B cell (primary cell): ENCODE measurements around the gene ELF4. TPM values are rescaled to one million over a fixed set of nuclear protein-coding genes. Genes with fewer than 3 reads are reported as not detected.

Source experiments
- ATAC-seq: fragments of 200-7000 bp; cut with Tn5 transposase; one replicate; pipeline ENCODE4 v1.10.0; 2021; ENCODE audit warnings: low read depth, mild to moderate bottlenecking, moderate number of reproducible peaks, moderate library complexity
- CTCF ChIA-PET: fragments of 350-600 bp; sonication (Branson Sonifier 250); formaldehyde crosslinking; loops from one replicate; lab custom pipeline; 2021; ENCODE audit warnings: antibody characterized with exemption, inconsistent platforms; lab: Charles Lee
- POLR2A ChIA-PET: fragments of 350-600 bp; sonication (Branson Sonifier 250); formaldehyde crosslinking; loops from one replicate; lab custom pipeline; 2021; ENCODE audit warnings: antibody characterized with exemption; lab: Charles Lee
- DNase-seq: peaks from one replicate; pipeline ENCODE4 v3.0.0; 2013
- H2AFZ ChIP-seq: 2 replicates; pipeline ENCODE4 v1.6.1; 2012; ENCODE audit warnings: mild to moderate bottlenecking, low read depth, low read length; ENCODE audit not compliant: insufficient read depth, poor library complexity, severe bottlenecking
- H3K27ac ChIP-seq, 2 donors: 1 replicate in 1 of 2; 2 replicates in 1 of 2; pipeline ENCODE4 v1.5.1; 2012 to 2013; ENCODE audit warnings: low read length in 2 of 2, mild to moderate bottlenecking in 2 of 2, moderate library complexity in 1 of 2
- H3K27me3 ChIP-seq, 4 experiments: fragments of 200-600 bp in 1 of 4; sonication (generic) in 1 of 4; replicated peaks in 1 of 4; 1 replicate in 2 of 4; 2 replicates in 2 of 4; pipeline versions ENCODE4 v1.6.1 to v1.7.0; 2013 to 2016; ENCODE audit warnings: low read length in 3 of 4, mild to moderate bottlenecking in 2 of 4, mixed read lengths in 1 of 4, moderate library complexity in 1 of 4; ENCODE audit not compliant: insufficient read depth in 4 of 4, control insufficient read depth in 3 of 4; ENCODE audit errors: control extremely low read depth in 1 of 4
- H3K36me3 ChIP-seq, 2 experiments: replicated peaks in 1 of 2; 1 replicate in 1 of 2; 2 replicates in 1 of 2; pipeline versions ENCODE4 v1.6.1 to v1.7.1; 2013; ENCODE audit warnings: low read length in 1 of 2; ENCODE audit not compliant: insufficient read depth in 2 of 2, control insufficient read depth in 1 of 2; ENCODE audit errors: control extremely low read depth in 1 of 2, extremely low read depth in 1 of 2
- H3K4me1 ChIP-seq, 2 donors: fragments of 200-600 bp in 1 of 2; sonication (generic) in 1 of 2; 1 replicate in 1 of 2; 2 replicates in 1 of 2; pipeline versions ENCODE4 v1.5.1 to v1.6.1; 2013 to 2017; ENCODE audit warnings: low read length in 2 of 2; ENCODE audit not compliant: control insufficient read depth in 2 of 2, insufficient read depth in 2 of 2
- H3K4me2 ChIP-seq: replicated peaks from 2 replicates; pipeline ENCODE3; 2012; ENCODE audit warnings: mild to moderate bottlenecking, low read depth, low read length; ENCODE audit not compliant: poor library complexity, severe bottlenecking
- H3K4me3 ChIP-seq, 5 experiments: fragments of 200-600 bp in 1 of 5; sonication (generic) in 1 of 5; 1 replicate in 3 of 5; 2 replicates in 2 of 5; pipeline versions ENCODE4 v1.5.1 to v1.7.0; 2011 to 2016; ENCODE audit warnings: low read length in 4 of 5, mild to moderate bottlenecking in 4 of 5, low read depth in 2 of 5, control low read depth in 1 of 5, moderate library complexity in 1 of 5; ENCODE audit not compliant: insufficient read depth in 1 of 5; ENCODE audit errors: control extremely low read depth in 1 of 5, extremely low read depth in 1 of 5
- H3K79me2 ChIP-seq: fragments of 200-600 bp; sonication (generic); one replicate; pipeline ENCODE4 v1.6.0; 2016; ENCODE audit warnings: low read length; ENCODE audit not compliant: control insufficient read depth, insufficient read depth
- H3K9ac ChIP-seq: fragments of 200-600 bp; sonication (generic); 2 replicates; pipeline ENCODE4 v1.6.1; 2017; ENCODE audit warnings: mild to moderate bottlenecking, low read length, moderate library complexity
- H3K9me3 ChIP-seq, 3 donors: one replicate each; pipeline versions ENCODE4 v1.6.1 to v1.7.1; 2013; ENCODE audit warnings: low read length in 2 of 3; ENCODE audit not compliant: control insufficient read depth in 2 of 3, insufficient read depth in 1 of 3; ENCODE audit errors: control extremely low read depth in 1 of 3
- H4K20me1 ChIP-seq: 2 replicates; pipeline ENCODE4 v1.6.0; 2012; ENCODE audit warnings: mild to moderate bottlenecking, low read length; ENCODE audit not compliant: insufficient read depth, control insufficient read depth, poor library complexity, severe bottlenecking
- H3K27ac Mint-ChIP-seq: one replicate; pipeline ENCODE4 v1.8.0; 2021; ENCODE audit warnings: mixed read lengths
- H3K27me3 Mint-ChIP-seq: one replicate; pipeline ENCODE4 v1.8.0; 2021; ENCODE audit warnings: mixed read lengths
- H3K4me1 Mint-ChIP-seq: one replicate; pipeline ENCODE4 v1.8.0; 2021; ENCODE audit warnings: mixed read lengths
- H3K4me3 Mint-ChIP-seq: one replicate; pipeline ENCODE4 v1.8.0; 2021; ENCODE audit warnings: mixed read lengths
- H3K9me3 Mint-ChIP-seq: one replicate; pipeline ENCODE4 v1.8.0; 2022; ENCODE audit warnings: mixed read lengths; ENCODE audit not compliant: insufficient read depth
- CTCF ChIP-seq: fragments of 200-600 bp; IDR thresholded peaks from one replicate; pipeline ENCODE4 v1.8.0; 2022; ENCODE audit warnings: antibody characterized with exemption, mild to moderate bottlenecking
- EZH2 ChIP-seq: IDR thresholded peaks from 2 replicates; pipeline ENCODE4 v1.6.1; 2012; ENCODE audit warnings: borderline replicate concordance, low read depth, mild to moderate bottlenecking, moderate library complexity, low read length; ENCODE audit not compliant: insufficient read depth, poor library complexity, severe bottlenecking
- WGBS: methylation state at CpG from one replicate; pipeline ENCODE4 v1.1.5; 2013; ENCODE audit warnings: missing lambda C conversion rate; ENCODE audit not compliant: insufficient coverage; 5-methylcytosine and 5-hydroxymethylcytosine counted together
- intact Hi-C: fragments of 100-400 bp; cut with micrococcal nuclease; formaldehyde crosslinking; loops from one replicate; pipeline ENCODE4 v1.10.0; 2022
- polyA plus RNA-seq: library from polyadenylated mRNA; depleted of rRNA; stranded (reverse); fragments of >200 nt; gene quantifications from 2 replicates; pipeline ENCODE4 v1.2.3, GENCODE V29; 2012
- total RNA-seq, 2 donors: library from RNA; stranded (reverse); fragments of 120-200 nt in 1 of 2; gene quantifications; 1 replicate in 1 of 2; 2 replicates in 1 of 2; pipeline versions ENCODE4 v1.2.3 to v1.2.4, GENCODE V29; 2013 to 2022

Gene ELF4
- total and polyA plus RNA-seq, 2 donors (not counting 1 experiment from before 2014, with no cell fraction given), result 24.7 to 26.3 TPM

- Histone ChIP-seq H3K4me3 (peak overlapping the region; percentile 47 to 72 (median 67)), H3K27me3 (no peaks in the 10 kb centered on the region), H2AFZ (peak overlapping the region; percentile 46), H3K4me1 (peaks cover 22 to 34% of the 10 kb centered on the region in 2 donors), H4K20me1 (peaks cover 33% of the 10 kb centered on the region), H3K36me3 (no peaks in the 10 kb centered on the region), H3K27ac (peak overlapping the region; percentile 54 to 86), H3K9ac (peak overlapping the region; percentile 69), H3K4me2 (peak overlapping the region; percentile 81), H3K9me3 (no peaks in the 10 kb centered on the region), H3K79me2 (peaks cover 63% of the 10 kb centered on the region)
- no peaks in the 10 kb centered on the region for H3K9me3 Mint-ChIP-seq
- TF ChIP-seq EZH2 (no peak), CTCF (no peak)
- ChIA-PET POLR2A (interaction anchor here (1.1 to 1.7 kb wide), 4 partner anchors 14 to 62 kb away, joined by 3 to 8 read pairs (median 4); no protein-coding TSS in a partner anchor), CTCF (interaction anchor here (1.0 to 2.2 kb wide), 7 partner anchors 12 to 84 kb away, joined by 3 to 16 read pairs (median 5); no protein-coding TSS in a partner anchor)
- no peaks in the 10 kb centered on the region for H3K27me3 Mint-ChIP-seq
- H3K4me3 Mint-ChIP-seq, result peak overlapping the region; percentile 94
- peak; percentile 66 for DNase-seq
- peak; percentile 46 for ATAC-seq
- intact Hi-C loops, result loop anchor here (1.0 to 2.0 kb wide), 3 partner anchors 11 to 26 kb away; no protein-coding TSS in a partner anchor
- peak overlapping the region; percentile 93 for H3K27ac Mint-ChIP-seq
- 3% methylated on average over 3 of the region's 9 CpGs for WGBS
- H3K4me1 Mint-ChIP-seq, result peaks cover 42% of the 10 kb centered on the region
Measured at GRCh38 chrX:130108647-130109428, 1.5 kb downstream of the ELF4 start.

- CTCF ChIA-PET, result interaction anchor here (0.9 to 1.8 kb wide), 3 partner anchors 10 to 21 kb away, joined by 3 to 5 read pairs (median 3); no protein-coding TSS in a partner anchor
- H3K4me1 Mint-ChIP-seq, result peaks cover 53% of the 10 kb centered on the region
- intact Hi-C loops, result no loop called here
- no peaks in the 10 kb centered on the region for H3K9me3 Mint-ChIP-seq
- Histone ChIP-seq H3K27me3 (no peaks in the 10 kb centered on the region), H2AFZ (no peak overlapping the region), H3K79me2 (peaks cover 90% of the 10 kb centered on the region), H3K4me1 (peaks cover 22 to 34% of the 10 kb centered on the region in 2 donors), H3K4me2 (no peak overlapping the region), H3K9me3 (no peaks in the 10 kb centered on the region), H3K36me3 (no peaks in the 10 kb centered on the region), H4K20me1 (peaks cover 36% of the 10 kb centered on the region), H3K4me3 (no peak overlapping the region), H3K27ac (peak overlapping the region in 1 of 2 donors; percentile 30), H3K9ac (no peak overlapping the region)
- no peak overlapping the region for H3K4me3 Mint-ChIP-seq
- WGBS, result 100% methylated on average over 1 of the region's 10 CpGs
- POLR2A ChIA-PET, result no interaction called here
- peak overlapping the region; percentile 65 for H3K27ac Mint-ChIP-seq
- DNase-seq (no peak), ATAC-seq (no peak)
- TF ChIP-seq CTCF (no peak), EZH2 (no peak)
- H3K27me3 Mint-ChIP-seq, result no peaks in the 10 kb centered on the region
Measured at GRCh38 chrX:130106071-130106470, 4.2 kb downstream of the ELF4 start.
